Measurements from ENCODE around the gene C8A.

C8A gene

DNA sequence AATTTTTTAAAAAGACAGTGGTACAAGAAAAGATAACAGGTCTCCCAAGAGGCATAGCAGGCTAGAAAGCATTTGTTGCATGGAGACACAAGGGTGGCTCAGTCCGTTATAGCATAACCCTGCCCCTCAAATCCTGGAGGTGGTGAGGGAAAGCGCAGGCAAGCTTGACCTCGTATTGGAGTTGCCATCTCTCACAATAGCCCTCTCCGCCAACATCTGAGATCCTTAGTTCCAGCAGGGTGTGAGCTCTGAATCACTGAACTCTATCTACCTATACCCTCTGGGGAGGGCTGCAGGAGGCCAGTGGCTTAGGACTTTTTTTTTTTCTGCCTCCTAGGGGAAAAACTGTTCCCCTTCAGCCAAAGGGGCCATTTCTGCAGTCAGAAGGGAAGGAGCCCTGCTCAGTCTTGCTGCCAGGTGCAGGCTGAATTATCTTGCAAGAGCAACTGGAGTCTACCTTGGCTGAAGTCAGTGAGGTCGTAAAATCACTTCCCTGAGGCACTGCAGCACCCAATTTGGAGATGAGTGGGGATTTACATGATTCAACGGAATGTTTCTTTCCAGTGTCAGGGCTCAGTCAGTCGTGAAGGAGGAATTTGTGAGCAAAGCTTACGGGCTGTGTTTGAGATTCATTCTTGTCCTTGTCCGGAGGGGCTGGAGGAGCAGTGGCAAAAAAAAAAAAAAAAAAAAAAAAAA is 17.2 kb upstream of the C8A start:
- no peak for DNase-seq (ENCODE audit: low read depth in 2 of 2, low spot score in 1 of 2)

DNA sequence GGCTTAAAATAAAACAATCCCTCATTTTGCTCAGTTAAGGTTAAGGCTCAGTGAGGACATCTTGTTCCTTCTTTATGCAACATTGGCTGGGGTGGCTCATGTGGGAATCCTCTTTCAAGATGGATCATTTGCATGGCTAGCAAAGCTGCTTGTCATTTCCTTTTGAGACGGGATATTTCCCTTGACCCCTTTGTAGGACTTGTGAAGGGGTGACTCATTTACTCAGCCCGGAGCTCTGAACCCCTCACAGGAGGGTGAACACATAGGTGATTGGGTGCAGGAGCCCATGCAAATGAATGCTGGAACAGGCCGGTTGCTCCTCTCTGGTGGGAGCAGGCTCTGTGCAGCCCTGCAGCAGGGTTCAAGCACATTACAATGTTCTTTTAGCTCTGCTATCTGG is 15.8 kb upstream of the C8A start:
- no peak for DNase-seq (ENCODE audit: low read depth in 2 of 2, low spot score in 1 of 2)

DNA sequence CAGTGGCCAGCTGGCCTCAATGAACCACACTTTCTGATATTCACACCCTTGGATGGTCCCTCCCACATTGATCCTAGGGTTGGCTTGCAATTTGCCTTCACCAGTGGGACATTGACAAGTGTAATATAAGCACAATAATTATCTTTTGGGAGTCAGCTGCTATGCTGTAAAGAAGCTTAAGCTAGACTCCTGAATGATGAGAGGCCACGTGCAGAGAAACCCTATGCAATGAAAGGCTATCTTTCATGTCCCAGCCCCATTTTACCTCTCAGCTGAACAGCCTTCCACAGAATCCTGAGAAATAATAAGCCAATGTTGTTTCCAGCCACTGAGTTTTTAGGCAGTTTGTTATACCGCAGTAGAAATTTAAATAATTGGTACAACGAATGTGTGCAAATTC is 11.1 kb upstream of the C8A start:
- DNase-seq (ENCODE audit: low read depth in 2 of 2, low spot score in 1 of 2), result no peak

DNA sequence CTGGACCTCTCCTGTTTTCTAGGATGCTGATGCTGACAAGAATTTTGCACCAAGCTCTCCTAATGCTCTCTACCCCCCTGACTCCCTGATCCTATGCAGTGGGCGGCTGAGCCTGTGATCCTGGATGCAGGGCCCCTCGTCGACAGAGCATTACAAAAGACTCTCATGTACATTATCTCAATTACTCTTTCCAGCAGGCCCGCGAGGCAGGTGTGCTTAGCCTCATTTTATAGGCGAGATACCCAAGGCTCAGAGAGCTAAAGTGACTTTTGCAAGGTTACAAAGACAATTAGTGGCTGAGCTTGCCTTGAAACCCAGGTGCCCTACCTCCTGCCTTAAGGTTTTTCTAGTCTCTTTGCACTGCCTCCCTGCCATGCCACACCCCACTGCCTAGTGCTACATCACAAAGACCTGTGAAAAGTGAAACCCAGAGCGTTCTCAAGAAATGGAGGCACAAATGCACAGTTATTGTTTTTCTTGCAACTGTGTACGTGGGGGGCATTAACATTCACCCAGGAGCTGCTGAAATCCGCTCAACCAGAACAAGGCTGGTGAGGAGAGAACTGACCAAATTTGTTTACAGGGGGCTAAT is 10.0 kb upstream of the C8A start:
- DNase-seq (ENCODE audit: low read depth in 2 of 2, low spot score in 1 of 2), result no peak

GRCh38 chr1:56845343-56845742 is 9.3 kb upstream of the C8A start:
- no peak for DNase-seq (ENCODE audit: low read depth in 2 of 2, low spot score in 1 of 2)

- no peak for DNase-seq (ENCODE audit: low read depth in 2 of 2, low spot score in 1 of 2)
Observed at GRCh38 chr1:56849750-56850149, 4.8 kb upstream of the C8A start.

DNA sequence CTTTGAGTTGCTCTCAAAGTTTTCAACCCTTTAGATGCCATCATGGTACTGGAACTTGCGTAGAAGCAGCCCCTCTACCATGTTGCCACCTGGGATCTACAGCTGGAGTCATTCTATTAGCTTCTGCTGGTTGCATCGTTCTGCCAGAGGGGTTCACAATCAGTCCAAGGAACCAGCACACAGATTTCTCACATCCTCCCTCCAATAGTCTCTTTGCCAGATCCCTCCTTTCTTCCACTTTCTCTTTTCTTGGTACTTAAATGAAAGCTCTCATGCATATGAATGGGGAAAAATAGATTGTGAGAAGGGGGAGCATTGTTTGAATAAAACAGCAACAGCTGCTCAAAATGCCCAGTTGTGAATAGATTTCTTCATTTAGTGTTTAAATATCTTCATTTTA is 4.2 kb upstream of the C8A start:
- no peak for DNase-seq (ENCODE audit: low read depth in 2 of 2, low spot score in 1 of 2)

GRCh38 chr1:56850922-56851321 is 3.7 kb upstream of the C8A start:
- DNase-seq (ENCODE audit: low read depth in 2 of 2, low spot score in 1 of 2), result no peak

GRCh38 chr1:56852476-56852875 is 2.1 kb upstream of the C8A start:
- no peak for DNase-seq (ENCODE audit: low read depth in 2 of 2, low spot score in 1 of 2)

DNA sequence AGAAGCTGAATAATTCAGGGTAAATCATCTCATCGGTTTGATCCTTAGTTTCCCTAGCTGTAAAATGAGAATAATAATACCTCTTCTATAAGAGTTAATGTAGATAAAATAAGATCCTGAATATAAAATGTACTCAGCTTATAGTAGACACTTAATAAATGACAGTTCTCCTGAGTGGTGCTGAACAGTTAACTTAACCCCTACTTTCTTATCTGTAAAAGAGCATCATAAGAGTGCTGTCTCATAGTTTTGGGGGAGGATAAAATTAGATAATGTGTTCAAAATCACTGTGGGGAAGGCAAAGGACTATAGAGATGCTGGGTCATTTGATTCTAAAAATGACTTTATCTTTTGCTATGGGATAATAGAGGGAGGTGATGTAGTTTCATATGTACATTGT is 593 bp downstream of the C8A start:
- DNase-seq (ENCODE audit: low read depth in 2 of 2, low spot score in 1 of 2), result no peak

- DNase-seq (ENCODE audit: low read depth in 2 of 2, low spot score in 1 of 2), result no peak
Observed at GRCh38 chr1:56856186-56856585, 1.6 kb downstream of the C8A start.

DNA sequence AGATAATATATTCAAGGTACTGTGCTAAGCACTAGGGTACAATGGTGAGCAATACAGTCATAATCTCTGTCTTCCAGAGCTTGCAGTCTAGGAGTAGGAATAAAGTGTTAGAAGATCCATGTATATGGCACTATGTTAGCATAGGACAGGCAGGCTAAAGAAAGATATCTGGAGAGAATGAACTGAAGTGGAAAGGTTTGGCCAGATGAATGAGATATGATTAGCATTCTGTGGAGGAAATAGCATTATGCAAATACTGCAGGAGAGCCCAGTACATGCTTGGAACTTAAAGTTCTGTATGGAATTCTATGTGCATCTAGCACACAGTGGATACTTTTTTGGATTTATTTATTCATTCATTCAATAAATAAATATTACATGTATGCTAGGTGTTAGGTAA is 4.7 kb downstream of the C8A start:
- DNase-seq (ENCODE audit: low read depth in 2 of 2, low spot score in 1 of 2), result no peak

DNA sequence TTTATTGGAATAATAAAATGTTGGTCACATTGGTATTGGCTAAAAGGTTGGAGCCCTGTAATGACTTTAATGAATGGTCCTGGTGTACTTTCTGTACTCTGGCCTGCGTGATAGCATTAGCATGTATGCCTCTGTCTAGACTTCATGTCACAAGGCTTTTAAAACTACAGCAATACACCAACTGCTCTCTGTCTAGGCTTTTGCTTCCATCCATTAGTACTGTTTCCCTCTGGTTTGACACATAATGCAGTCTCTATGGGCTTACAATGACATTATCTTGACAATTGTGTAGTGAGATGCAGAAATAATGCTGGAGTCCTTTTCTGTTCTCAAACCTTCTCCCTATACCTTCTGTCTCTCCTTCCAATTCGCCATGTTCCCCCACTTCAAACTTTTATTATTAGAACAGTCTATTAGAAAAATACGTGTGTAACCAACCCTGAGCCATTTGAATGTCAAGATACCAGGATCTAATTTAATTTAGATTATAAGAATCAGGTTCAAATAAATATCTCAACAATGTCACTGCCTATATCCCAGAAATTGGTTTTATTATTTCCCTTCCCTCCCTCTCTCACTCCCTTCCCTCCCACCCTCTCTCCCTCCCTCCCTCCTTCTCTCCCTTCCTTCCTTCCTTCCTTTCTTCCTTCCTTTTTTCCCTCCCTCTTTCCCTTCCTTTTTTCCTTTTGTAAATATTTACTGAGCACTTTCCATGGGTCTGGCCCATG is 8.8 kb downstream of the C8A start:
- DNase-seq (ENCODE audit: low read depth in 2 of 2, low spot score in 1 of 2), result no peak

DNA sequence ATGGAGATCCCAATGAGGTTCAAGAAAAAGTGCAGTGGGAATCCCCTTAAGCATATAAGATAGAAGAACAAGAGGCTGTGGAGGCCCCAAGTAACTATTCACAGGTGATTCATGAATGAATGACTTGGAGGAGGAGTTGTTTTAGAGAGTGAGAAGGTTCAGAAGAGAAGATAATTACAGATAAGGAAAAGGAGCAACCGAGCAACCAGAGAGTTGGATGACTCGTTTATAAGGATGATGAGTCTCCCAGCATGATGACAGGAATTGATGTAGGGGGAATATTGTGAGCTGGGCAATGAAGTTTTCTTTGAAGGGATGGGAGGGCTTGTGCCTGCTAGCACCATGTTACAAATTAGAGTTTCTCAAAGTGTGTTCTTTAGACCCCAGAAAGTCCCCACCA is 9.8 kb downstream of the C8A start:
- no peak for DNase-seq (ENCODE audit: low read depth in 2 of 2, low spot score in 1 of 2)

DNA sequence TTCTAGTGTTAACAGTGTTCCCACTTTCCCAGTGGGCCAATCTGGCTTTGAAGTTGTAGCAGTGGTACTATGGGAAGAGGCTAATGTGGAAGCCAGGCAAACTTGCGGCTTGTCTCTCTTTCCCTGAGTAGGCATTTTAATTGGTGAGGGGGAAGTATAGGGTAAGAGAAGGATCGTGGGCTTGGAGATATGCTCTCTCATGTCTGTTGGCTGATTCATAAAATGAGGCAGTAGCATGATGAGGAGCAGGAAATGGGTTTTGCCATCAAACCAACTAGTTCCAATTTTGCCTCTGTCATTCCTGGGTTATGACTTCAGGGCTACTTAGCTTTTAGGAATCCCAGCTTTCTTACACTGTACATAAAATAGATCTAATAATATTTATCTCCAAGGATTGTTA is 12.1 kb downstream of the C8A start:
- no peak for DNase-seq (ENCODE audit: low read depth in 2 of 2, low spot score in 1 of 2)

DNA sequence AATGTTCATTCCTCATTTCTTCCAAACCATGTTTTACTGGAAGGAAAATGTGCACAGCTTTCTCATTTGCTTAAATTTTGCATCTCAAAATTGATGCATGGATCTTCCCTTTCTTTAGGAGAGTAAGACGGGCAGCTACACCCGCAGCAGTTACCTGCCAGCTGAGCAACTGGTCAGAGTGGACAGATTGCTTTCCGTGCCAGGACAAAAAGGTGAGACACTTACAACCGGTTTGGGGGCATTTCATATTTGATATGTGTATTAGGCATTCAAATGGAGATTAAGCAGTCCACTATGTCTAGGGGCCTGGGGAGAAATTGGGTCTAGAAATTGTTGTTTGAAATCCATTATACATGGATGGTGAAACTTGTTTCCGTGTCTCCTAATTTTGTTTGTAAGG is 12.9 kb downstream of the C8A start:
- DNase-seq (ENCODE audit: low read depth in 2 of 2, low spot score in 1 of 2), result no peak

DNA sequence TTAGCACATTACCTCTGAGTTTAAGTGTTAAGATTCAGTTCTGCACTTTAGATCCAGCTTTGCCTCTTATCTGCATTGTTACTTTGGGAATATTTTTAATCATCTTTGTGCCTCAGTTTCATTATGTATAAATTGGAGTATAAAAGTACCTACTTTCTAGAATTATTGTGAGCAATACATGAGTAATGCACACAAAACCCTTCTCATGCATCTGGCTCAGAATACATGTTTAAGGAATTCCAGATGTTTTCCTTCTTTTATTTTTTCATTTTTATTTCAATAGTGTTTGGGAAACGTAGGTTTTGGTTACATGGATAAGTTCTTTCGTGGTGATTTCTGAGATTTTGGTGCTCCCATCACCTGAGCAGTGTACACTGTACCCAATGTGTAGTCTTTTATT is 14.2 kb downstream of the C8A start:
- DNase-seq (ENCODE audit: low read depth in 2 of 2, low spot score in 1 of 2), result no peak

GRCh38 chr1:56872597-56872996 is 18.0 kb downstream of the C8A start:
- no peak for DNase-seq (ENCODE audit: low read depth in 2 of 2, low spot score in 1 of 2)

DNA sequence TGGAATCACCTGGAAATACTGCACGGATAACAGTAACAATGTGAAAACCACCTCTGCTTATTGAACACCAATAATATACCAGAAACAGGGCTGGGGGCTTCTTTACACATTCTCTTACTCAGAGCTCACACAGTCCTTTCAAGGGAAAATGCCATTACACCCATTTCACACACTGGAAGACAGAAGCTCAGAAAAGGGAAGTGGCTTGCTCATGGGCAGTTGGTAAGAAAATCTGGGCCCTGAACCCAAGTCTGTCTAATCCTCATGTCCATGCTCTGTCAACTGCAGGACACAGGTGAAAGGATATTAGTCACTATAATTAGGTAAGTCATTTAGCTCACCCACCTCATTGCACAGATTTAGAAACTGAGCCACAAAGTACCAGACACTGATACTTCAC is 18.6 kb downstream of the C8A start:
- no peak for DNase-seq (ENCODE audit: low read depth in 2 of 2, low spot score in 1 of 2)

DNA sequence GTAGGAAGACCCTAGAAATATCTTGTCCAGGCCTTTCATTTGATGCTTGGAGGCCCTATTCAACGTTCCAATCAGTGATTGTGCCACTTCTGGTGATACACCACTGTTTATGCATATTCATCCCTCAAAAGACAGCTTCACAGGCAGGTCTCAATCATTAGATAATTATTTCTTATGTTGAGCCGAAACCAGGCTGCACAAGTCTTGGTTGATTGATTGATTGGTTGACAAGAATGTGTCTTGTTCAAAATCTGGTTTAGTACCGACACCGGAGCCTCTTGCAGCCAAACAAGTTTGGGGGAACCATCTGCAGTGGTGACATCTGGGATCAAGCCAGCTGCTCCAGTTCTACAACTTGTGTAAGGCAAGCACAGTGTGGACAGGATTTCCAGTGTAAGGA is 20.1 kb downstream of the C8A start:
- no peak for DNase-seq (ENCODE audit: low read depth in 2 of 2, low spot score in 1 of 2)

GRCh38 chr1:56877973-56878372 is 23.4 kb downstream of the C8A start:
- no peak for DNase-seq (ENCODE audit: low read depth in 2 of 2, low spot score in 1 of 2)

DNA sequence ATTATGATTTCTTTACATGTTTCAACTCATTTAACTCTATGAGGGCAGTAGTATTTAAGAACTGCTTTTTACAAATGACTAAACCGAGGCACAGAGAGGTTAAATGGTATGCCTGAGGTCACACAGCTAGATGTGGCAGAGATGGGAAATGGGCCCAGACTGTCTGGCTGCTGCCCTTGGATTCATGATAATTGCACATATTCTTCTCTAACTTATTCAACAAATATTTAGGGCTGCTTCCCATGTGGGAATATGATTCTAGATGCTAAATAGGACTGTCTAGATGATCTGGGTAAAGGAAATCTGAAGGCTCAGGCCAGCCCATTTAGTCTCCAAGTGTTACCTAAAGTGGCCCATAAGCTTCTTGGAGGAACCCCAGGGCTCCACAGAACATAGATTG is 26.2 kb downstream of the C8A start:
- no peak for DNase-seq (ENCODE audit: low read depth in 2 of 2, low spot score in 1 of 2)

DNA sequence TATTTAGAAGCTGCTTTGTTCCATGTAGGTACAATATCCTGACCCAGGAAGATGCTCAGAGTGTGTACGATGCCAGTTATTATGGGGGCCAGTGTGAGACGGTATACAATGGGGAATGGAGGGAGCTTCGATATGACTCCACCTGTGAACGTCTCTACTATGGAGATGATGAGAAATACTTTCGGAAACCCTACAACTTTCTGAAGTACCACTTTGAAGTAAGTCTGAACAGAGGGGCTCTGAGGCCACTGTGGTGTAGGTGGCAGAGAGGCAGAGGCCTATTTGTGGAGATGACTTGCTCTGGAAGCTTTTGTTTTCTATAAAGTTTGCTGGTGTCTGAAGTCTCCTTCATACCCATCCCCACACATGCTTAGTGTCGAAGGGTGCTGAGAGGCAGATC is 26.8 kb downstream of the C8A start:
- DNase-seq (ENCODE audit: low read depth in 2 of 2, low spot score in 1 of 2), result no peak

All from stimulated activated CD8-positive, alpha-beta memory T cell treated with anti-CD3 and anti-CD28 coated beads, Interleukin-4, amount 100 ng/mL, for 4 hours (primary cell).